Measurements from ENCODE around the gene ZBTB43.

DNA sequence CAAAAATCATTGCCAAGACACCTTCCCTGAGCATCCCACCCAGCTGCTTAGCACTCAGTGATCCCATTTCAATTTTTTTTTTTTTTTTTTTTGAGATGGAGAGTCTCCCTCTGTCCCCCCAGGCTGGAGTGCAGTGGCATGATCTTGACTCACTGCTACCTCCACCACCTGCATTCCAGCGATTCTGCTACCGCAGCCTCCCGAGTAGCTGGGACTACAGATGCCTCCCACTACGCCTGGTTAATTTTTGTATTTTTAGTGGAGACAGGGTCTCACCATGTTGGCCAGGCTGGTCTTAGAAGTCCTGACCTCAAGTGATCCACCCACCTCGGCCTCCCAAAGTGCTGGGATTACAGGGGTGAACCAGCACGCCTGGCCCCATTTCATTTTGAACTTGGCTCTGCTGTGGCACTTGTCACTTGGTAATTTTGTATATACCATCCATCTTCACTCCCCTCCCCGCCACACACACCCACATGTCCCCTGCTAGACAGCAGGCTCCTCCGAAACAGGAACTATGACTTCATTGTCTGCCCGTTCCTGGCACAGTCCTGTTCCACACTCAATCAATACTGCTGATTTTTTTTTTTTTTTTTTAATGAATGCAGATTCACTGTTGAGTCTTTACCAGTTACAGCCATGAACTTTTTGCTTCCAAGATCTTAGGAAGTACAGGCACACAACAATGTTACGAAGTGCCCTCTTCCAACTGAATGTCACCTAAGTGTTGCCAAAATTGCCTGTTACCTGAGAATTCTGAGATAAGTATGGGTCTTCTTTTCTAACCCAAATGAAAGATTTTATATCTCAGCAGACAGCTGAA lies 38.3 kb downstream of the ZBTB43 start:
- TF ChIP-seq POLR2A (IDR thresholded peaks at IDR 0.05) (no peak), CTCF (IDR thresholded peaks at IDR 0.05) (no peak)

Measured in uterus (tissue), 2 donors.